HG03039 (cell line): Measurements from ENCODE around the gene ANO2.

Experiments used
- ATAC-seq: cut with Tn5 transposase; IDR thresholded peaks from one replicate; pipeline ENCODE4 v1.9.1; 2021; ENCODE audit warnings: mild to moderate bottlenecking, moderate library complexity; ENCODE audit not compliant: unreplicated experiment

Gene ANO2

DNA sequence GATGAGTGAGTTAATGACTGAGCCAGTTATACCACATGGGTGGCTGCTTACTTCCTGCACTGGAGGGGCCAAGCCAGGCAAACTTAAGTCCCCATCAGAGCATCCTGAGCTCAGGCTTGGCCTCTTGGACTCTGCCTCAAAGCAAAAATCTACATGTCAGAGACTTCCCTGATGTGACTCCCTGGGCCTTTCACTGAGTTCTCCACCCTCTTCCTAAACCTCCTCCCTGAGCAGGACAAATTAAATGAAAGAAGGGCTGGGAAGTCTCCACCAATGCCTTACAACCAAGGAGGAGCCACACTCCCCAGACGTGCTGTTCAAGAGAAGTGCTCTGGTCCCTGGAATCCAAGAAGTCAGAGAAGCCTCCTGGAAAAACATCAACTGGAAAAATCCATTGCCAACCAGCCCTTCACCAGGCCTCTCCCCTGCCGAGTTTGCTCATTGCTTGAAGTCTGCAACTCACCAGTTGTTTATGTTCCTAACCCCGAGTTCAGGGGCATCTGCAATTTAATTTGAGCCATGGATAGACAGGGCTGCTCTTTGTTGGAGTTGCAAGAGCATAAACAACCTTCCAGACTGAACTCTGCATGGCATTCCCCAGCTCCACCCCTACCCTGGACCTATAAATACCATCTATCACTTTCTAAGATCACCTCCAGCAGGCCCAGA, 160.5 kb downstream of the ANO2 start:
- ATAC-seq = no peak

DNA sequence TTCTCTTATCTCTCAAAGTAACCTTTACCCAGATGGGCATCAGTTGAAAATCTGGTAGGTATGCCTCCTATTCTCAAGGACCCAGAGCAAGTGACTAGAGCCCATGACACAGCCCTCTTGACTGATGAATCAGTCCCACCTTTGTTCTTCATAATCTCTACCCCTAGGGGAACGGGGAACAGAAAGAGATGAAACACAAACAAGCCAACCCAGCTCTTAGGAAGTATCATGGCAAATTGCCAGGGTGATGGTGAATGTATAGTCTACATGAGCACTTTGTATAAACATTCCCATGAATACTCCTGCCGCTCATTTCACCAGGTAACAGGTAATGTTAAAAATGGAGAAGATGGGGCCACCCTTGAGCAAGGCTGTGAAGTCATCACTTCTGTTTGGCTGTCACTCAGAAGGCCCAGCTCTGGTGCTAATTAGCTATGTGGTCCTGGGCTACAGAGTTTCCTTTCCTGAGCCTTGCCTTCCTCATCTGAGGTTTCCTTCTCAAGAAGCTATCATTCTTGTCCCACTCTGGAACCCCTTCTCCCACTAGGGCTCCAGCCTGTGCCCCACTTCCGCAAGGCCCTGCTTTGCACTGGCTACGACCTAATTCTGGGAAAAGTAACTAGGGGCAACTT, 161.7 kb downstream of the ANO2 start:
- ATAC-seq = no peak

DNA sequence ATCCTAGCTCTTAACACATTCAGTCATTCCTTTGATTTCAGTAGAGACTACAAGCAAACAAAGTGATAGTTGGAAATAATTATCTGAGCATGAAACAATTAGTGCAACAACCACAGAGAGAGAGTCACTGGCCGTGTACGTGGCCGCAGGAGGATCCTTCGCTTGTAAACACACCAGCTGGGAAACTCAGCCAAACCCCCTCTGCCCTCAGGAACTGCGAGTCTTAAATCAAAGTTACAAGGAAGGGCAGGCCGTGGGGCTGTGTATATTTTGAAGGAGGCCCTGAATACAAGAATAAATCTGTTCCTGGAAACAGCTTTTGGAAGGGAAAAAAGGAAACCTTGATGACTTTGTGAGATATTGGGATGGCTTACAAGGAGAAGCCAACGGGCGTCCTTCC, 164.5 kb downstream of the ANO2 start:
- ATAC-seq = no peak

DNA sequence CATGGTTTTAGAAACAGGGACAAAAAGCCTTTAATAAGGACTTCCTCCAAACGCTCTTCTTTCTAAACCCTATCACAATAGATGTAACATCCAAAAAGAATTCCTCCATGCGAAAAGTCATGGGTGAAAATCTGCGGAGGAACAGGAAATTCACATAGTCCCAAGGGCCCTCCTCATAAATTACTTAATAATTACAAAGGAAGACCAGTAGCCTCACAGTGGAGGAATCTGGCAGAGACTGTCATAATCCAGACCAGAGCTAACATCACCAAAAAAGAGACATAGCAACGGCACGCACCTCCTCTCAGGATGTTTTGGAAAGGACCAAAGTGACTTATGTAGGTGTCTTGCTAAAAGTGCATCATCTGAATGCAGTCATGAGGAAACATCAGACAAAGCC, 165.7 kb downstream of the ANO2 start:
- ATAC-seq = no peak

DNA sequence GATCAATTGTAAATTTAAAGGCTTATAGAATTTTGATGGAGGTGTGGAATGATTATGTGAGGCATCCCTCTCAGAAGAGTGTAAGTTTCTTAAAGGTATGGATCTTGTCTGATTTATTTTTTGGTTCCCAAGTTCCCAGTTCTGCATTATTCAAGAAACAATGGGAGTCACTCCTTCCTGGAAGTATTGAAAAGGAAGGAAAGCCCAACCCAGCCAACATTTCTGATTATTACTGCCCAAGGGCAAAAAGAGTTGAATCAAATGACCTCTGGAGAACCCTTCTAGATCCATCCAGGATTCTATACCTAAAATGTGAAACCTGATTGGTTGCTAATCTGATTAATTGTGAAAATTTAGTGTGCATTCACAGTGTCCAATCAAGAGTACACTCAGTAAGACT, 166.2 kb downstream of the ANO2 start:
- ATAC-seq = no peak

DNA sequence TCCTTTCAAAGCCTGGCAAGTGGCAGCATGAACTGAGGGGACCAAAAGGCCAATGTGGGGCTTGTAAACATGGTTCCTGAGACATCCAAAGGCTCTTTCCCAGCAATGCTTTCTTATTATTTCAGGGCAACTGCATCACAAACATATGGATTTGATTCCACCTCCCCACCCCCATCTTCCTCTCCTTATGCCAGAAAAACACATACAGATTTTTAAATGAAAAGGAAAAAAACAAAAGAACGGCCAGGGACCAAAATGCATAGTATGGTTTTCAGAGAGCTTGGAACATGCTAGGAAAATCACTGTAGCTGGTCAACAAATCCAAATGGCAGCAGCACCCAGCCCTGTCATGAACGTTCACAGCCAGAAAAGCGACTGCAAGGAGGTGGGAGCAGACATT, 167.6 kb downstream of the ANO2 start:
- no peak for ATAC-seq

DNA sequence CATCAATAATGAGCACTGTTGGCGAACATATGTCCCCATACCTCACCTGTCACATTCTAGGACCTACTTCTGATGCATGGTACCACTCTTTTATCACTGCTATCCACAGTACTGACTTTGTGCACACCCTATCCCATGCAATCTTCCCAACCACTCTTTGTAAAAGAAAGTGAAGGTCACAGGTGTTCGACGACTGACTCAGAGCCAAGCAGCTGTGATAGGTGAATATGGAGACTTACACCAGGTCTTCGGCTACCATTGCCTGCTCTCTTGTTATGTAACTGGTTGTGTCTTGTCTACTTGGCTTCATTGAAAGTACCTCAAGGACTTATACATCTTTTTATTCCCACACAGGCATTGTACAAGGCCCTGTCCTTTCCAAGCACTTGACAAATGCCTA, 169.0 kb downstream of the ANO2 start:
- ATAC-seq = no peak

DNA sequence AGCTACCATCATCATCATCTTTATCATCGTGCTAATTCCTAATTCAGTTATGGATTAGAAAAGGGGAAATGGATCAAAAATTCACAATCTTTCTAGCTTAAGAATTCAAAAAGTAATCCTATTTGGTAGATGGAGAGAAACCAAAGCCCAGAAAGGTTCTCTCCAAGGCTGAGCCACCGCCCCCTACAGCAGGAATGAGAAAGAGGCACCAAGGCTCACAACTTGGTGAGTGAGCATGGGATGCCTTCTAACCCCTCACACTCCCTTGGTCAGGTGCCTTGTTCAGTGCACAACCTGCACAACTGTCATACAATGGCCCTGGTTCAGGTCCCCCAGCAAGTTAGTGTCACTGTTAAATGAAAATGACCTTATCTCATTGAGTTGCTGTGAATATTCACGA, 171.5 kb downstream of the ANO2 start:
- no peak for ATAC-seq

DNA sequence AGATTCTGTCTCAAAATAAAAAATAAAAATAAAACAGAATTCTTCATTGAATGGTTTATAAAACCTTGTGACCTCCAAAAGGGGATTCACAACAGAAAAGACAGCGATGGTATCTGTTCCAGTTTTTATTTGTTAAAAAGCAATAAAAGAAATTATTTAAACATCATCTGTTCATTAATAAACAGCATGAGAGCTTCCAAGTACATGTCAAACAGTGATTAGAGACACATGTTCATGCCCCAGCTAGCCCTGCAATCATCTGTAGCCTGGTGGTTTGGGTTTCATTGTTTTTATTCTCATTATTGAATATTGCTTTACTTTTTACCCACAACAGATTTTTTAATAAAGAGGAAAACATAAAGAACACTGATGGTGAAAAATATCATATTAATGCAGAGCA, 173.3 kb downstream of the ANO2 start:
- no peak for ATAC-seq

DNA sequence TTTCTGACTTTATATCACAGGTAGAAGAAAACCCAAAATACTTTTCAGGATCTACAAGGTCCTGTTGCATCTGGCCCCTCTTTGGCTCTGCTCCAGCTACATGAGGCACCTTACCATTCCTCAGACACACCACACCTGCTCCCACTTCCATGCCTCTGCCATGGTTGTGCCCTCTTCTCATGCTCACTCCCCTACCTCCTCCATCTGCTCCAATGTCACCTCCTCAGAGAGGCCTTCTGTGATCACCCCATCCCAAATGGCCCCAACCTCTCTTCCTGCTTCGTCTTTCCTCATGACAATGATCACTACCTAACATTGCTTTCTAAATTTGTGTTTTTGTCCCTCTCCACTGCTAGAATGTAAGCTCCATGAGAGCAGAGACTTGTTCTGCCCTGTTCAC, 174.3 kb downstream of the ANO2 start:
- no peak for ATAC-seq

DNA sequence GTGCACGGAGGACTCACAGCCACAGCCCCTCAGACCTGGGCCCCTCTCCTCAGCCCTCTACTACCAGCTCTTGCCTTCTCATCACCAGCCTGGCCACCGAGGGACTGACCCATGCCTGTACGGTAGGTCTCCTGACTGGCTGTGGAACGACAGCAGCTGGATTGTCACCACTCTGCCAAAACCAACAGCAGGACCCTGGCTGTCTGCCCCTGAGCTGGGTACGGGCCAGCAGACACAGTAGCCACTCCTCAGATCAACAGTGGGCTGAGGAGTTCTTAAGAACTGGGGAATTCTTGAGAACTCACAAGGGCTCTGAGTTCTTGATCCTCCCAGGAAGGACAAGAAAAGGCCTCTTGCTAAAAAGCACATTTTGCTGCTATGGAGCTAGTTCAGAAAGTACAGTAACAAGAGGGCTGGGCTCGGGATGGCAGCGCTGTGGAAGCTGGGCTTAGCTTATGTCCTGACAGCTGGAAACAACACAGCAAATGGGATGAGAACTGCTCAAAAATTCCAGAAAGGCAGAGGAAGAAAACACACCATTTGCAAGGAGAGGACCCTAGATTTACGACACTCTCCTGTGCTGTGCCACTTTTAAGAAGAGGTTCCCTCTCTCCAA, 176.4 kb downstream of the ANO2 start:
- ATAC-seq = no peak

DNA sequence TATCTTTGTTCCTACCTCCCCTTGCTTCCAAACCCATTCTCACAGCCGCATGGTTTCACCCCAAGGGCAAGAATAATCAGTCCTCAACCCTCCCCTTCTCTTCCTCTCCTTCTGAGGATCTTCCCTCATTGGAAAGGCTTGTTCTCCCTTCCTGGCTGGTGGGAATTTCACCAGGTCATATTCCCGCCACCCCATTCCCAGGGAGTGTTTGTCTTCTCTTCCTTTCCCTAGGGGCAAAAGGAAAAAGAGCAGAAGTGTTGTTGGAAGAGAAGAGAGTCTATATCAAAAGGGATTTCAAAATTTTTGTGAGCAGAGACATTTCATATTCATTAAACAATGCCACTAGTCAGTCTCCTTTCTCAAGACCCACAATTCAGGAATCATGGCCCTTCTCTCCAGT, 176.9 kb downstream of the ANO2 start:
- ATAC-seq = no peak

DNA sequence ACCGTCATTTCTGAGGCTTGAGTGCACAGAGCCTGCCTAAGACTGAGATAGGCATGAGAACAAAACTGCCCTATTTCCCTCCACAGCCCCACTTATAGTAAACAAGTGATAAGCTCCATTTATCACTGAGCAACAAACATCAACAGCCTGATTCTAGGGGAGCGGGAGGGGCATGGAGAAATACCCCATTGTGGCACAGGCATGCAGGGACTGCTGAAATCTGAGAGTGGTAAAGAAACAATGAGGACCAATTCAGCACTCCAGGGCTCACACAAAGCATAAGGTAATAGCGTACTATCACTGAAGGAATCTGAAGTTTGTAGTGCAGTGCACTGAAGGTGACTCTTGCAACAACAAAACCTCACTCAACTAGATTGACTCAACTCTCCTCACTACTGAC, 186.7 kb downstream of the ANO2 start:
- no peak for ATAC-seq

DNA sequence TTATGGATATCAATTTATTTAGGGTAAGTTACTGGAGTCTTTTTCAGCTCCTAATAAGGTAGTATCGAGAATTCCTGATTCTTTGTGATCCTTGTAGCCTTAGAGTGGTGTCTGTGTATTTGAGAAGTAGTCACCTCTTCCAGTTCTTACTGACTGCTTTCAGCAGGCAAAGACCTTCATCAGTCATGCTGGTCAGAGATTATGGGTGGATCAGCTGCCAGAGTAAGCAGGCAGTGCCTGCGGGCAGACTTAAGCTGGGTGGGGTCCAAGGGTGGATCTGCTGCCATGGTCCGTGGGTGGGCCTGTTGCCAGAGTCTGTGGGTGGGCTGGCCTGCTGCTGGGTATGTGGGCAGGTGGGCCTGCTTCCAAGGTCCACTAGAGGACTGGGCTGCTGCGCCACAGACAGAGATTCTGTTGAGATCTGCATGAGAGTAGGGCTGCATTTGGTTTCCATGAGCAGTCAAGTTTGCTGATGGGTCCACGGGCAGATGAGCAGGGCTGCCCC, 188.7 kb downstream of the ANO2 start:
- no peak for ATAC-seq

DNA sequence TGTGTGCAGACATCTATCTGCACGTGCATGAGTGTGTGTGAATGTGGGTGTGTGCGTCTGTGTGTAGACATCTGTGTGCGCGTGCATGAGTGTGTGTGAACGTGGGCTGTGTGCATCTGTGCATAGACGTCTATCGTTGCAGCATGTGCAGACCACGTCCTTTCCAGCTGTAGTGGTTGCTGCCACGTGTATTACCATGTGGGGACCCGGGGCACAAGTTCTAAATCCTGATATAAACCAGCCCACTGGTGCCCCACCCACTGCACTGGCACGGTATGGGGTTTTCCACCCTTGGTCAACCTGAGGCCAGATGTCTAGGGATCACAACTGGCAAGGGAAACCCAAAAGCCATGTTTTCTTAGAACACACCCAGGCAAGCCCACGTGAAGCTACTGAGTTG, 197.0 kb downstream of the ANO2 start:
- ATAC-seq = no peak

DNA sequence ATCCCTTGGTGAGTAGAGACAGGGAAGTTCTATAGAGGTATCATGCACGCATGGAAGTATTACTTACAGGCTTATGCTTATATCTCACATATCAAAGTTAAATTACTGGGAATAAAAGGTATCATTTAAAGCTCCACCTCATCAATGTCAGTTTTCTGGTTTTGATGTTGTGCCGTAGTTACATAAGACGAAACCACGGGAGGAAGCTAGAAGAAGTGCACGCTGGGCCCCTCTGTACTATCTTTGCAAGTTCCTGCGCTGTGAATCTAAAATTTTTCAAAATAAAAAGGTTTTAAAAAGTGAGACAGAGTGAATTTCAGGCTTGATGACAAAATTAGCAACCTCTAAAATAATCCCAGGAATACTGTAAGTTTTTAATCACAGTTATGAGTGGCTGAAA, 198.1 kb downstream of the ANO2 start:
- no peak for ATAC-seq

DNA sequence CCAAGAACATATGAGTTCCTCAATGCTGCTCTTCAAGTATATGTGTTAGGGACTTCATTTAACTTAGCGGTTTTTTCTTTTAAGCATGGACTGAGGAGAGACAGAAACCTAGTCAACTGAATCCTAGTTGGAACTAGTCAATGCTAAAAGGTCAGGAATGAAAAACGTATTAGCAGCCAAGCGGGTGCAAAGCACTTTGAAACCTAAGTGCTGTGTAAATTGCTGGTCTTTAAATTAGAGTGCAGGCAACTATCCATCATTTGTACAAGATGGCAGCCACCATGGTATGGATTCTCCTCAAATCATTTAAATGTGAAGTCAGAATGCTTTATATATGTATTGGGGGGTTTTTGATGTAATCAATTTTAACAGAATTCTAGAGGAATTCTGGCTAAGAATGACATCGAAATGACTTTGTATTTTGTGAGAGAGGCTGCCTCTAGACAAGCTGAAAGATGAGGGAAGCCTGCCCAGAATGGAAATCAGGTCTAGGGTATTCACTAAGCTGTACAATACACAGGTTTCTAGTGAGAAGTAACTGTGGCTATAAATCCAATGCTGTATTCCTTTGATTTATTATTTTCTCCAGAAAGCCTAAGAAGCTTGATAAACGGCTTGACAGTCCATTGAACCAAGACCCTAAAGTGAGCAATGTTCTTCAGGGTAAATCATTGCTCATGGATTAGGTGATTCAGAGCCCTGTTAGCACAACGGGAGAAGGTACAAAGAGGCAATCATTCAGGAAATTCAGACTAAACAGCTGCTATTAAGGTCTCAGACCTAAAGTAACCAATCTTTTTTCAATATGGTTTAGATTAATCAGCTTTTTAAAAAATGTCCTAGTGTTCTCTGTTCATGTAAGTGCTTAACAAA, 198.8 kb downstream of the ANO2 start:
- ATAC-seq = no peak

DNA sequence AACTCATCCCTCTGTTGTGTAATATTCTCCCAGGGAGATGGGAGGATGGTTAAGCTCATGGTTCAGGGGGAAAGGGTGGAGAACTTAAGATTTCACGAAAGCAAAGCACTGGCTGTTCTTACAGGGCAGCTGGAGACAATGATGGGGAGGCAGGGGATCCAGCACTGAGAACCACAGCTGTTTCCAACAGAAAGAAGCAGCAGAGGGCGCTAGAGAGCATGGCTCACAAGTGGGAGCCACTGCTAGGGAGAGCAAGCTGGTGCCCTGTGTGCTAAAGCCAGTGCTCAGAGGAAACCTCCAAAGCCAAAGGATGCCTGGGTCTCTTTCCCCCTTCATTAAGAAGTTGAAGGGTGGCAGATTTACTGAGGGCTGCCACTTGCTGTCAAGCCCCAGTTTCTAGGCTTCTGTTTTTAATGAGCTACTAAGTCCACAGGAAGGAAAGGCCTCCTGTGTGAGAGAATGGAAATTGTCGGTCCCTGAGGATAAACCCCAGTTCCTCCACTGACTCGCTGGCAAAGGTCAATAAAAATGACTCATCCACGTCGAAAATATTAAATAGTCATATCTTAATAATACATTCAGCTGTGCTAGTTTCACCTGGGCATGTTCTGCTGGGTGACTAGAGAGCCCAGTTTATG, 199.7 kb downstream of the ANO2 start:
- no peak for ATAC-seq

DNA sequence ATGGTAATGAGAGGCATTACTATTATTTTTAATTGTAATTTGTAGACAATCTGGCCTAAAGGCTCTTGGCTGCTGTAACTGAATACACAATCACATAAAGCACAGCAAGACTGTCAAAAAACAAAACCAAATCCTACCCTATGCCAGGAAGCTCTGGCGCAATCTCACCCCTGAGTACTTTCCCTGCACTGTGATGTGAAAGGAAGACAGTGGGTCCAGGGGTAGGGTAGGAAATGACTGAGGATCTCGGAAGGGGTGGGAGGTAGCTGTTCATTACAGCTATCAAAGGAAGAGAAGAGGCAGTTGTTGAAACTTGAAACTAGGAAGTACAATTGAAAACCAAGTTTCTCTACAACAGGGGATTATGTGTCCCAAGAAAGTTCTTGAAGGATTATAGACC, 202.8 kb downstream of the ANO2 start:
- ATAC-seq = no peak

DNA sequence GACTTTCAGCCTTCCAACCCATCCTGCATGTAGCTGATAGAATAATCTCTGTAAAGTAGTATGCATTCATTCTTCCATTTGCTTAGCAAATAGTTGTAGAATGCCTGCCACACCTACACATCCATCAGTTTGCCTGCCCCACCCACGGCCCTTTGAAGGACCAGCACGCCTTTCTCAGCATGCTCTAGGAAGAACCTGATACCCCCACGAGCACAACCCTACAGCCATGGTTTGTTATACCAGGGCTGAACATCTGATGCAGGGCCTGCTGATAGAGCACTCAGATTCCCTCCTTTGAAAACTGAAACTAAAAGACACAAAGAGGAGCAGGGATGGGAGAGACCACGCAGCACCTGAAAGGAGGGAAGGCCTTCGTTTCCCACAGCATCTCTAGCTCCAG, 205.1 kb downstream of the ANO2 start:
- no peak for ATAC-seq

DNA sequence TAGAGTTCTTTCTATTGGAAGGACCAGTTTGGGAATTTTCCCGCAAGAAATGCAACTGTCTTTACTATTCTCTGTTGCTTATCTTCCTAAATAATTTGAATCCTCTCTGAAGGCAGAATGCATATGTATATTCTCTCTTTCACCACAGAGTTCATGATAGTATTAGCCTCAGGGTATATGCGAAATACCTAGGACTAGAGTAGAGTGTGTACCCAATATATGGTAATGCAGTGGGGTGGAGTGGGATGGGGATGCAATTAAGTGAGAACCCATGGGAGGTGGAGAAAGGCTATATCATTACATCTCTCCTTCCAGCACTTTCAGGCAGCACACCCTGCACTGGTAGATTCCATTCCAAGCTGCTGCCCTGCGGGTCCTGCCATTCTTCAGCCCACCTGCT, 207.3 kb downstream of the ANO2 start:
- no peak for ATAC-seq
